ENCODE results near the gene ATAD3C. TPM values are rescaled to one million over a fixed set of nuclear protein-coding genes. Genes with fewer than 3 reads are reported as not detected.
"Not testable (repeated sequence)": the region's sequence is repeated elsewhere in the genome, so short reads cannot be mapped to it uniquely, and the experiment has no call there.

Gene ATAD3C, protein sequence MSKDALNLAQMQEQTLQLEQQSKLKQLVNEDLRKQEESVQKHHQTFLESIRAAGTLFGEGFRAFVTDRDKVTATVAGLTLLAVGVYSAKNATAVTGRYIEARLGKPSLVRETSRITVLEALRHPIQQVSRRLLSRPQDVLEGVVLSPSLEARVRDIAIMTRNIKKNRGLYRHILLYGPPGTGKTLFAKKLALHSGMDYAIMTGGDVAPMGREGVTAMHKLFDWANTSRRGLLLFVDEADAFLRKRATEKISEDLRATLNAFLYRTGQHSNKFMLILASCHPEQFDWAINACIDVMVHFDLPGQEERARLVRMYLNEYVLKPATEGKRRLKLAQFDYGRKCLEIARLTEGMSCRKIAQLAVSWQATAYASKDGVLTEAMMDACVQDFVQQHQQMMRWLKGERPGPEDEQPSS
- not detected in 2 replicates for total RNA-seq (2014; rRNA removed)
- 0.15 TPM for polyA plus RNA-seq (2012)

GRCh38 chr1:1449099-1449739, at the start of gene ATAD3C:
Gene ATAD3C (plus strand): TSS chr1:1449689. CDS start chr1:1450684, 995 bp downstream.
- no peak for DNase-seq (ENCODE audit: low read depth)

DNA sequence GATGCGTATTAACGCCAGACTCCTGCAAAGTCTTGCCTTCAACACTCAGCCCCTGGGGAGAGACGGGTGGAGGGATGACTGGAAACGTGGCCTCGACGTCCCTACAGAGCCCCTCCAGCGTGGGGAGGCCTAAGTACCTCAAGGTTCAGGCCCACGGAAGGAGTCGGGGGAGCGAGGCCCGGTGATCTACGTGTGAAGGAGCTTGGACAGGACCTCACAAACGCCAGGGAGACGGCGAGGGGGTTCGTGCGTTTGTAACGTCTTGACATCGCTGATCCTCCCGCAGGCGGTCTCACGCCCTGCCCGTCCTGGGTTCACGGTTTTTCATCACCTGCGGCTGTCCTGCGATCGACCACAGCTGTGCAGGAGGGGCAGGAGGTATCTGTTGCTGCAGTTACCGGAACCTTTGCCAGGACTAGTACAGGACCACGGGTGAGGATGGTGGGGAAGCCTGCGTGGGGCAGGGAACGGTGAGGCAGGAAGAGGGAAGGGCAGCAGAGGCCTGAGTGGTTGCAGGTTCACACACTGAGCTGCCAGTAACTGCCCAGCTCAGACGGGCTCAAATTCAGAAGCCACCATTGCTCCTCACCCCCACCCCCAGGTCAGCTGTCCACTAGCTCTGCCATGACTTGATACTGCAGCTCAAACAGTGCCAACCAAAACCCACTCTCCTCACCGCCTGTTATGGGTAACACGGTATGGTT, 49.5 kb upstream of the ATAD3C start:
- DNase-seq (ENCODE audit: low read depth), result peak; percentile 66

GRCh38 chr1:1400576-1401456, 48.7 kb upstream of the ATAD3C start:
- no peak for DNase-seq (ENCODE audit: low read depth)

DNA sequence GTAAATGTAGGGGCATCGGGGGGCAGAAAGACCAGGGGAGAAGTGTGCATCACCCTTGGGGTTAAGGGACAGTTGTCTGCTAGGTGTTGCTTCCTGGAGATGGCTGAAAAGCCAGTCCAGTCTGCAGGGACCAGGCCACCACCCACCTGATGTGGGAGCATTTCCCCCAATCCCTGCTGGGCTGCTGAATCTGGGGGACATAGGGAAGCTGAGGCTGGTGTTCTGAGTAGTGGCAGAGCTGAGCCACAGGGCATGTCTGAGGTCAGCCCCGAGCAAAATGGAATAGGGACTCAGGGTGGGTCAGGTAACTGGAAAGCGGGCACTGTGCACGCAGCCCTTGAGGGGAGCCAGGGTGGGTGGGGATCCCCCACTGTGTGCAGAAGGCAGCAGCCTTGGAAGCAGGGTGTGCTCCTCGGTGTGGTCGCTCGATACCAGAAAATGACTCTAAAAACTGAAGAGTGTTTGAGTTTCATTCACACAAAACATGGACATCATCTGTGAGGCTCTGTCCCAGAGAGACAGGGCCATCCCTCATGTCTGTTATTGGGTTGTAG, 48.0 kb upstream of the ATAD3C start:
- no peak for DNase-seq (ENCODE audit: low read depth)

DNA sequence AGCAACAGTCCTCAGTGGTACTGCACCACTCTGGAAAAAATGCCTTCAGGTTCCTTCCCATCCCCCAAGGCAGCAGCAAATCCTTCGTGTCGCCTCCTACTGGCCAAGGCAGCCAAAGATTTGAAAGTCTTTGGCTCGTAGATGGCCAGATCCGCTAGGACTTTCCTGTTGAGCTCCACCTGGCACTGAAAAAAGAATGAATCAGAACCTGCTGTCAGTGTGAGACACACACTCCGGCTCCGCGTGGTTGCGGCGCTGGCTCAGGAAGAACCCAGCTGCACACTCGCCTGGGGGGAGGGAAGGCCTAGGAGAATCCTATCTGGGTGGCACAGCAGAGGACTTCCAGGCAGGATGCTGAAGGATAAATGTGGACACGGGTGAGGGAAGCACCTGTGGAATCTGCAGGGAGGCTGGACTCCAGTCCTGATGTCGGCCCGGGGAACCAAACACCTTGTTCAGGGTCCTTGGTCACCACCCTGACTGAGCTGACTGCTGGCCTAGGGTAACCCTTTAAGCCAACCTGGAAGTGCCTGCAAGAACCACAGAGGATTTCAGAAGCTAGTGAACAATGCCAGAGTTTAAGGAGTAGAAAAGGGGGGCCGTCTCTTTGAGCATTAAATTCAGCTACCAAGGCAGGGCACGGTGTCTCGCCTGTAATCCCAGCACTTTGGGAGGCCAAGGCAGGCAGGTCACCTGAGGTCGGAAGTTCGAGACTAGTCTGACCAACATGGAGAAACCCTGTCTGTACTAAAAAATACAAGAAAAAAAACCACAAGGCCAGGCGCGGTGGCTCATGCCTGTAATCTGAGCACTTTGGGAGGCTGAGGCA, 47.2 kb upstream of the ATAD3C start:
- DNase-seq (ENCODE audit: low read depth), result peak; percentile 73

DNA sequence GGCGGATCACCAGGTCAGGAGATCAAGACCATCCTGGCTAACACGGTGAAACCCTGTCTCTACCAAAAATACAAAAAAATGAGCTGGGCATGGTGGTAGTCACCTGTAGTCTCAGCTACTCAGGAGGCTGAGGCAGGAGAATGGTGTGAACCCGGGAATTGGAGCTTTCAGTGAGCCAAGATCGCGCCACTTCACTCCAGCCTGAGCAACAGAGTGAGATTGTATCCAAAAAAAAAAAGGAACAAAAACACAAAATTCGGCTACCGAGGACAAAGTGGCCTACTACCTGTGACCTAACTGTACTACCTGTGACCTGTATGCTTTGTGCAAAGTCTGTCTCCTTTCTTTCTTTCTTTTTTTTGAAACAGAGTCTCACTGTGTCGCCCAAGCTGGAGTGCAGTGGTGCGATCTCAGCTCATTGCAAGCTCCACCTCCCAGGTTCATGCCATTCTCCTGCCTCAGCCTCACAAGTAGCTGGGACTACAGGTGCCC, 46.5 kb upstream of the ATAD3C start:
- not testable (repeated sequence) for DNase-seq (ENCODE audit: low read depth)

DNA sequence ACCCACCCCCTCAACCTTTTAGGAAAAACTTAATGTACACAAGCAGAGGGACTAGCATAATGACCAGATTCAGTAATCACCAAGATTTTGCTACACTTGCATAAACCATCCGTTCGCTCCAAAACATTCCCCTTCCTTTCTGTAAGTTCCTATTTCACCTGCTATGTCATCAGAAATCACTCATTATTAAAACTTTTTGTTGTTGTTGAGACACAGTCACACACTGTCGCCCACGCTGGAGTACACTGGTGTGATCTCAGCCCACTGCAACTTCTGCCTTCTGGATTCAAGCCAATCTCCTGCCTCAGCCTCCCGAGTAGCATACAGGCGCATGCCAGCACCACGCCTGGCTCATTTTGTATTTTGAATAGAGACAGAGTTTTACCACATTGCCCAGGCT, 45.8 kb upstream of the ATAD3C start:
- DNase-seq (ENCODE audit: low read depth), result no peak

- no peak for DNase-seq (ENCODE audit: low read depth)
Measured at GRCh38 chr1:1406101-1406820, 43.2 kb upstream of the ATAD3C start.

DNA sequence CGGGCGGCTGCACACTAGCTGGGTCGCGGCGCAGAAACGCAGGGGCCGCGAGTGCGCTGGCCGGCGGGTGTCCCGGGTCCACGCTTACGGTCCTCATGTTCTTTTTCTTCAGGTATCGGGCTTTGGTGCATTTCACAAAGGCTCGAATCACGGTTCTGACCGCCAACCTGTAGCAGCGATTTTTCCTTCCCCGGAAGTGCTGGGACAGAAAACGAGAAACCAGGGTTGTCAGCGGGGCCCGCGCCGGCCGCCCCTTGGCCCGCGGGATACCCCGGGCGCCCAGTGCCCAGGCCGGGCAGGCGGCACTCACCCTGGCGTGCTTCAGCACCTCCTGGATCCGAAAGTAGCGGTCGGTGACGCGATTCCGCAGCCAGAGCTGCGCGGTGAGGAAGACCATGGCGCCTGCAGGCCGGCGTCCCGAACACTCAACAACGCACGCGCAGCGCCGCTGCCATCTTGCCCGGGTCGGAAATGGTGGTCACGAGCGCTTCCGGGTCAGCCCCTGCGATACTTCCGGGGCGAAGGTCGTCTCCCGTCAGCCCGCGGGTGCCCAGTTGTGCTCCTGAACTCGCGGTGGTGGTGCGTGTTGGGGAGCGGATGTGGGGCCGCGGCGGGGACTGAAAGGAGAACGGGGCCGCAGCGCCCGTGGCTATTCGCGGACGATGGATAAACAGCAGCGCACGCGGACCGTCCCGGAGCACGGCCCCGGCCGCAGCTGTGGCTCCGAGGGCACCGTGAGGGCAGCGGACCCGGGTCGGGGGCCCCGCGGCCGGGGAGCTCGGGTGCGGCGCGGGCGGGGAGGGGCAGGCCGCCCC, 42.5 kb upstream of the ATAD3C start, which contains the start of gene MRPL20:
Gene MRPL20 (minus strand): TSS at position 473 of the 815 bp plus-strand sequence. CDS start 76 bp downstream, at position 397.
- DNase-seq (ENCODE audit: low read depth), result peak; percentile 89

DNA sequence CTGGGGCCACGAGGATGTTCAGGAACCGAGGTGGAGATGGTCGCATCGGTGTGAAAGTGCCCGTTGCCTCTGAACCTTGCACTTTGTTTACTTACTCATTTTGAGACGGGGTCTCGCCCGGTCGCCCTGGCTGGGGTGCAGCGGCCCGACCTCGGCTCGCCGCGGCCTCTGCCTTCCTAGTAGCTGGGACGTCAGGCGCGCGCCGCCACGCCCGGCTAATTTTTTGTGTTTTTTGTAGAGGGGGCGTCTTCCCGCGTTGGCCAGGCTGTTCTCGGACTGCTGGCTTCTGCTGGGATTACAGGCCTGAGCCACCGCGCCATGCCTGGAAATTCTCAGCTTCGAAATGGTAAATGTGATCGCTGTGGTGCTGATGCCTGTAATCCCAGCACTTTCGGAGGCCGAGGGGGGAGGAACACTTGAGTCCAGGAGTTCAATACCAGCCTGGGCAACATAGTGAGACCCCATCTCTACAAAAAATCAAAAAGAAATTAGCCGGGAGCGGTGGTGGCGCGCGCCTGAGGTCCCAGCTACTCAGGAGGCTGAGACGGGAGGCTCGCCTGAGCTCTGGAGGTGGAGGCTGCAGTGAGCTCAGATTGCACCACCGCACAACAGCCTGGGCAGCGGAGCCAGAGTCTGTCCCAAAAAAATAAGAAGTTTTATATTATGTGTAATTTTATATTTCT, 41.7 kb upstream of the ATAD3C start:
- peak; percentile 45 for DNase-seq (ENCODE audit: low read depth)

DNA sequence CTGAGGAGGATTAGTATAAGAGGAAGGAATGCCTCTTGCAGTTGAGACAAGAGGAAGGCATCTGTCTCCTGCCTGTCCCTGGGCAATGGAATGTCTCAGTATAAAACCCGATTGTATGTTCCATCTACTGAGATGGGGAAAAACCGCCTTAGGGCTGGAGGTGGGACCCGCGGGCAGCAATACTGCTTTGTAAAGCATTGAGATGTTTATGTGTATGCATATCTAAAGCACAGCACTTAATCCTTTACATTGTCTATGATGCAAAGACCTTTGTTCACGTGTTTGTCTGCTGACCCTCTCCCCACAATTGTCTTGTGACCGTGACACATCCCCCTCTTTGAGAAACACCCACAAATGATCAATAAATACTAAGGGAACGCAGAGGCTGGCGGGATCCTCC, 39.3 kb upstream of the ATAD3C start:
- DNase-seq (ENCODE audit: low read depth), result not testable (repeated sequence)

- no peak for DNase-seq (ENCODE audit: low read depth)
Measured at GRCh38 chr1:1411626-1412025, 37.9 kb upstream of the ATAD3C start.

GRCh38 chr1:1412311-1412902, 37.1 kb upstream of the ATAD3C start:
- not testable (repeated sequence) for DNase-seq (ENCODE audit: low read depth)

- DNase-seq (ENCODE audit: low read depth), result no peak
Measured at GRCh38 chr1:1415751-1416150, 33.7 kb upstream of the ATAD3C start.

- not testable (repeated sequence) for DNase-seq (ENCODE audit: low read depth)
Measured at GRCh38 chr1:1417396-1417795, 32.1 kb upstream of the ATAD3C start.

DNA sequence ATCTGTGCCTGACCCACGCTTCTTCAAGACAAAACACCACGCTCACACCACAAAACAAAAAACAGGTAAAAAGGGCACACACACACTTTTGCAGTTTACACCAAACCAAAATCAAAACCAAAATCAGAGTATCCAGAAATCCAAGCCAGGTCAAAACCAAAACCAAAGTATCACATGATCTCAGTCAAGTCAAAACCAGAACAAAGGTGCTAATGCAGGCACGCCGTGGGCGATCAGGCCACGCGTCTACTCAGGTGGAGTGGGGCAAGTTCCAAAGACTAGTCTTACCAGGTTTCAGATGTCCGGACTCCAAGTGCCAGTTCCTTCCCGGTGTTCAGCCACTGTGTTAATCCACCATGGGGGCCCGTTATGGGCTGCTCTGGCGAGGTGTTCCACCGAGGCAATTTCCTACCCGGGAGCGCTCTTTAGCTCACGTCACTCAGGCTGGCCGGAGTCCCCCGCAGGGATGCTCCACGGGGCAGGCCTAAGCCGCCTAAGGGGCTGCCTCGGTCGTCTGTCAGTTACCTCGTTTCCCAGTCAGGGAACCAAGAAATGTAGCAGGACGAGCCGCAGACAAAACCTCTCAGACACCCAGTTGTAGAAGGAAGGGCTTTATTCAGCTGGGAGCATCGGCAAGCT, 31.5 kb upstream of the ATAD3C start:
- DNase-seq (ENCODE audit: low read depth), result not testable (repeated sequence)
